Loucy (cell line): ENCODE measurements around the gene MYO1D.

Experiments used
- H2AFZ ChIP-seq: fragments of 200-600 bp; sonication (generic); 2 replicates; pipeline ENCODE4 v1.6.0; 2016; ENCODE audit warnings: antibody characterized with exemption, mild to moderate bottlenecking, low read length, moderate library complexity
- H3F3A ChIP-seq: fragments of 200-600 bp; 2 replicates; pipeline ENCODE4 v1.6.0; 2016; ENCODE audit warnings: antibody characterized with exemption, low read depth, mild to moderate bottlenecking
- H3K27me3 ChIP-seq: fragments of 200-600 bp; sonication (generic); 2 replicates; pipeline ENCODE4 v1.6.1; 2014; ENCODE audit warnings: low read length, mild to moderate bottlenecking; ENCODE audit not compliant: insufficient read depth, poor library complexity, severe bottlenecking
- H3K36me3 ChIP-seq: fragments of 200-600 bp; sonication (generic); 2 replicates; pipeline ENCODE4 v1.6.1; 2016; ENCODE audit warnings: low read length; ENCODE audit not compliant: insufficient read depth
- H3K4me1 ChIP-seq: fragments of 200-600 bp; sonication (generic); 2 replicates; pipeline ENCODE4 v1.5.1; 2014; ENCODE audit warnings: low read length, mild to moderate bottlenecking; ENCODE audit not compliant: insufficient read depth, poor library complexity, severe bottlenecking
- H3K4me2 ChIP-seq: fragments of 200-600 bp; sonication (generic); 2 replicates; pipeline ENCODE4 v1.6.0; 2014; ENCODE audit warnings: antibody characterized with exemption, low read length, low read depth, mild to moderate bottlenecking; ENCODE audit not compliant: poor library complexity, severe bottlenecking
- H3K4me3 ChIP-seq: fragments of 200-600 bp; sonication (generic); 2 replicates; pipeline ENCODE4 v1.5.1; 2014; ENCODE audit warnings: low read length, mild to moderate bottlenecking, mixed read lengths; ENCODE audit not compliant: poor library complexity, severe bottlenecking
- H3K79me2 ChIP-seq: fragments of 200-600 bp; sonication (generic); 2 replicates; pipeline ENCODE4 v1.6.1; 2014; ENCODE audit warnings: low read length; ENCODE audit not compliant: insufficient read depth
- H3K9ac ChIP-seq: fragments of 200-600 bp; sonication (generic); 2 replicates; pipeline ENCODE4 v1.6.0; 2014; ENCODE audit warnings: mild to moderate bottlenecking, low read depth, low read length, moderate library complexity; ENCODE audit not compliant: poor library complexity, severe bottlenecking
- H3K9me2 ChIP-seq: fragments of 200-600 bp; sonication (generic); replicated peaks from 2 replicates; pipeline ENCODE4 v1.6.1; 2016; ENCODE audit warnings: low read depth, low read length, mixed read lengths
- H3K9me3 ChIP-seq: fragments of 200-600 bp; sonication (generic); 2 replicates; pipeline ENCODE4 v1.6.1; 2014; ENCODE audit warnings: mild to moderate bottlenecking, antibody characterized with exemption, low read length, low read depth; ENCODE audit not compliant: insufficient read depth
- H4K20me1 ChIP-seq: fragments of 200-600 bp; sonication (generic); 2 replicates; pipeline ENCODE4 v1.6.0; 2014; ENCODE audit warnings: antibody characterized with exemption, low read length, mild to moderate bottlenecking; ENCODE audit not compliant: insufficient read depth, poor library complexity, severe bottlenecking
- CTCF ChIP-seq: fragments of 200-600 bp; sonication (generic); conservative IDR thresholded peaks from 2 replicates; pipeline ENCODE4 v1.5.1; 2014; ENCODE audit warnings: mild to moderate bottlenecking, antibody characterized with exemption, low read length
- EZH2phosphoT487 ChIP-seq: fragments of 200-600 bp; IDR thresholded peaks from 2 replicates; pipeline ENCODE4 v1.6.1; 2018; ENCODE audit warnings: antibody characterized with exemption, mild to moderate bottlenecking, moderate library complexity, borderline replicate concordance

MYO1D gene

DNA sequence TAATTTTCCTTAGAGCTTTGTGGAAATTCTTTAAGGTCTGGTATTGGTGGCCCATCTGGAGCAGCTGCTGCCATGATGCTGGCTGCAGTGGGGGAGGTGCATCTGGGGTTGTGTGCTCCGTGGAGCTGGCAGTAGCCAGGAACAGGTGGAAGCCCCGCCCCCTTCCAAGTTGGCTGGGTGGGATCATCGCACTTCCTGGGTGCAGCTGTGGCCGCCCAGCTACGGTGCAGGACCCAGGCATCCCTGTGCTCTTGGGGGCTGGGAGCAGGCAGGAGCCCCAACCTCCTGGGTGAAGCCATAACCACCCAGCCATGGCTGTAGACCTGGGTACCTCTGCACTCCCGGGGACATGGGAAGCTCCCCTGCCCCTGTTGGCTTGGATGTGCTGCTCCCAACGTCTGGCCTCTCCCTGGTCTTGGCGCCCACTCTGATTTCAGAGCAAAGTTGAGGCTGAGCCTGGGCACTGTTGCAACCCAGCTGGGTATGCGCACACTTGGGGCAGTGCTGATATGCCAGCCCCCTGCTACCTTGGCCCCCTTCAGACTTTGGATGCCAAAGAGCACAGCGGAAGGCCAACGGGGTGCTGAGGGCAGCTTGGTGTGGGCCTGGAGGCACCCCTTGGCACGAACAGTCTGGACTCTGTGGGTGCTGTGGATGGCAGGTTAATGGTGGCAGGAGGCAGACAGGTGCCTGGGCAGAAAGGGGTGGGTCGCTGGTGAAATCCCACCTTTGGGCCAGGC, 145.2 kb downstream of the MYO1D start:
- no peak overlapping the region for H2AFZ ChIP-seq
- H3K9ac ChIP-seq, result no peak overlapping the region
- no peaks in the 10 kb centered on the region for H3K36me3 ChIP-seq
- H3K9me2 ChIP-seq, result no peaks in the 10 kb centered on the region
- no peaks in the 10 kb centered on the region for H3K79me2 ChIP-seq
- no peaks in the 10 kb centered on the region for H3F3A ChIP-seq
- no peaks in the 10 kb centered on the region for H3K4me1 ChIP-seq
- H3K9me3 ChIP-seq, result peaks cover 4% of the 10 kb centered on the region; the same call in 1 of the 2 replicates
- H4K20me1 ChIP-seq, result no peaks in the 10 kb centered on the region
- TF ChIP-seq EZH2phosphoT487 (no peak), CTCF (no peak)
- no peaks in the 10 kb centered on the region for H3K27me3 ChIP-seq
- H3K4me2 ChIP-seq, result no peak overlapping the region
- H3K4me3 ChIP-seq, result no peak overlapping the region

- Histone ChIP-seq H3K9me3 (peaks cover 4% of the 10 kb centered on the region; the same call in 1 of the 2 replicates), H3F3A (no peaks in the 10 kb centered on the region), H2AFZ (no peak overlapping the region), H3K4me1 (no peaks in the 10 kb centered on the region), H3K27me3 (no peaks in the 10 kb centered on the region), H3K9me2 (no peaks in the 10 kb centered on the region), H3K4me2 (no peak overlapping the region), H3K4me3 (no peak overlapping the region), H3K36me3 (no peaks in the 10 kb centered on the region), H3K9ac (no peak overlapping the region), H3K79me2 (no peaks in the 10 kb centered on the region), H4K20me1 (no peaks in the 10 kb centered on the region)
- TF ChIP-seq CTCF, result no peak
- no peak for TF ChIP-seq EZH2phosphoT487
Measured at GRCh38 chr17:32727681-32728080, 149.2 kb downstream of the MYO1D start.

DNA sequence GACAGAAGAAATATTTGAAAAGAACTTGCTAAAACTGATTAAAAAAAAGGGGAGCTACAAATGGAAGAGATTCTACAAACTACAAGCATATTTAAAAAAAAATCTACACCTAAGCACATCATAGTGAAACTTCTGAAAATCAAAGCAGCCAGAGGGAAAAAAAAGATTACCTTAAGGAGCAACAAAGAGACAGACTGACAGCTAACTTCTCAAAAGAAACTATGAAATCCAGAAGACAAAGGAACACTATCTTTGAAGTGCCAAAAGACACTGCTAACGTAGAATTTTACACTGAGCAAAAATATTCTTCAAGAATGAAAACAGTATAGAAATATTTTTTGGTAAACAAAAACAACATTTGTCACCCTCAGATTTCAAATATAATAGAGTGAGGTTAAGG, 151.2 kb downstream of the MYO1D start:
- H3K9me3 ChIP-seq, result no peaks in the 10 kb centered on the region
- H3K27me3 ChIP-seq, result no peaks in the 10 kb centered on the region
- H3K36me3 ChIP-seq, result no peaks in the 10 kb centered on the region
- TF ChIP-seq CTCF, result no peak
- no peak for TF ChIP-seq EZH2phosphoT487
- no peak overlapping the region for H3K4me2 ChIP-seq
- H2AFZ ChIP-seq, result no peak overlapping the region
- no peak overlapping the region for H3K9ac ChIP-seq
- no peaks in the 10 kb centered on the region for H3F3A ChIP-seq
- no peaks in the 10 kb centered on the region for H3K79me2 ChIP-seq
- no peak overlapping the region for H3K4me3 ChIP-seq
- no peaks in the 10 kb centered on the region for H4K20me1 ChIP-seq
- H3K9me2 ChIP-seq, result no peaks in the 10 kb centered on the region
- H3K4me1 ChIP-seq, result no peaks in the 10 kb centered on the region
